Epithelial cell of prostate (primary cell): ENCODE results near the gene PGPEP1.
"Not testable (repeated sequence)": the region's sequence is repeated elsewhere in the genome, so short reads cannot be mapped to it uniquely, and the experiment has no call there.

Experiments
- DNase-seq: peaks from one replicate; pipeline ENCODE4 v3.0.0-alpha.2; 2011; ENCODE audit warnings: low read depth, low spot score
- H3K27ac ChIP-seq: fragments of 450-650 bp; 2 replicates; pipeline ENCODE4 v1.5.1; 2017; ENCODE audit warnings: mild to moderate bottlenecking

The PGPEP1 gene

DNA sequence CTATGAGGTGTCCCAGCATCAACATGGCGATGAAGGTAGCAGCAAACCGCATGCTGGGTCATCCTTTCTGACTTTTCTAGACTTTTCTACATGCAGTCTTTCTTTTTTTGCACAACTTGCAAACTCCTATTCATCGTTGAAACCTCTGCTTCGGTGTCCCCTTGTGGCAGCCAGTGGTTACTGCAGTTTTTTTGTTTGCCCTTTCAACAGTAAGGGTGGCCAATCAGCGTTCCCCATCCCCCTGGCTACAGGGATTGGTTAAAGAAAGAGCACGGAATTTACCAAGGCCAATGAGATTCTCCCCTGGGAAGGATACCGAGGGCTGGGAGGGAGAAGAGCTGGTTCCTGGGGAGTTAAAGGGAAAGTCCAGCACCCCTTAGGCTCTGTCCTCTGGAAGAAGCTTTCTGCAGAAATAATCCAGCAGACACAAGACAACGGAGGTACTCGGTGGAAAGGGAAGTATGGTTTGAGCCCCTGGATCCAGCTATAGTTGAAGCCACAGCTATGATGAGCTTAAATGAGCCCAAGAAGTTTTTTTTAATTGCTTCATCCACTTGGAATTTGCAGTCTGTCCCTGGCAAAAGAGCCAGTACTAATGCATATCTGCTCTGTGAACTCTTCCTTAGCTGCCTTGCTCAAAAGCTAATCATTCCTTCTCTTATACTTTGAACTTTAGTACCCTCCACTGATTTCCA is 11.9 kb upstream of the PGPEP1 start:
- peak overlapping the region; percentile 31 for H3K27ac ChIP-seq
- peak; percentile 84 for DNase-seq

DNA sequence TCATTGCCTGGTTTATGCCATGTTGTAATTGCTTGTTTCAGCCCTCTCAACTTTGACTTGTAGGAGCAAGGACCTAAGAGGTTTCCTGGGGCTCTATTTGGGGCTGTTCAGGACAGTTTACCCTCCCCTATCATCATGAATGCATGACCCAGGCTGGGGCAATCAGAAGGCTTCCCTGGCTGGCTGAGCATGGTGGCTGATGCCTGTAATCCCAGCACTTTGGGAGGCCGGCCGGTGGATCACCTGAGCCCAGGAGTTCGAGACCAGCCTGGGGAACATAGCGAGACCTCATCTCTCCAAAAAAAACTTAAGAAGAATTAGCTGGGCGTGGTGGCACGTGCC is 11.4 kb upstream of the PGPEP1 start:
- peak overlapping the region; percentile 31 for H3K27ac ChIP-seq
- DNase-seq, result no peak

DNA sequence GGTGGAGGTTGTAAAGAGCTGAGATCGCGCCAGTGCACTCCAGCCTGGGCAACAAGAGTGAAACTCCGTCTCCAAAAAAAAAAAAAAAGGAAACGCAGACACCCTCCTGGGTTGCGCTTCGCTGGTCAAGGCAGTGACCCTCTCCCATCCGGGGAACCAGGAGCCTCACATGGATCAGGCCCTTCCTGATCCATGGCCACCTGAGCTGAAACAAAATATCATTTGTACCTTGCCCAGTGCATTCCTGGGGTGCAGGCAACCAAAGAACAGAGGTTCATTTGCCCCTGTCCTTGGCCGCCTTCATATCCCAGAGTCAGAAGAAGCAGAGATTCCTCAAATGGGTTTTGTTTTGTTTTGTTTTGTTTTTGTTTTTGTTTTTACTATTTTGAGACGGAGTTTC is 9.5 kb upstream of the PGPEP1 start:
- no peak for DNase-seq
- H3K27ac ChIP-seq, result no peak overlapping the region

DNA sequence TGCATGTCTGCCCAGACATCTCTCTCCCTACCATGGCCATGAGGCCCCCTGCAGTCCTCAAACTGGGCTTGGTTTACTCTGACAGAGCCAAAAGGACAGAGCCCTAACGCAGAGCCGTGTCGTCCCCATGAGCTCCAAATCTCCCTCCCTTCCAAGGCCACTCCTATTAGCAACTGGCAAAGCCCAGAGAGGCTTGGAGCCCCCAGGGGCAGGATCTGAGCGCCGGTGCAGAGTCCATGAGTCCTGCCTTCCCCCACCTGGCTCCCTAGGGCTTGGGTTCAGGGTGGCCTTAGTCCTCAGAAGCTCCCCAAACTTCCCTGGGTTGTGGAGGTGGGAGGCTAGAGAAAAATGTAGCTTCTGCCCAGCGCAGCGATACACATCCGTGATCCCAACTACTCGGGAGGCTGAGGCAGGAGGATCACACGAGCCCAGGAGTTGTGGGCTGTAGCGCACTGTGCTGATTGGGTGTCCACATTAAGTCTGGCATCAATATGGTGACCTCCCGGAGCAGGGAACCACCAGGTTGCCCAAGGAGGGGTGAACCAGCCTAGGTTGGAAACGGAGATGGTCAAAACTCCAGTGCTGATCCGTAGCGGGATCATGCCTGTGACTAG is 7.4 kb upstream of the PGPEP1 start:
- no peak overlapping the region for H3K27ac ChIP-seq
- DNase-seq, result no peak

DNA sequence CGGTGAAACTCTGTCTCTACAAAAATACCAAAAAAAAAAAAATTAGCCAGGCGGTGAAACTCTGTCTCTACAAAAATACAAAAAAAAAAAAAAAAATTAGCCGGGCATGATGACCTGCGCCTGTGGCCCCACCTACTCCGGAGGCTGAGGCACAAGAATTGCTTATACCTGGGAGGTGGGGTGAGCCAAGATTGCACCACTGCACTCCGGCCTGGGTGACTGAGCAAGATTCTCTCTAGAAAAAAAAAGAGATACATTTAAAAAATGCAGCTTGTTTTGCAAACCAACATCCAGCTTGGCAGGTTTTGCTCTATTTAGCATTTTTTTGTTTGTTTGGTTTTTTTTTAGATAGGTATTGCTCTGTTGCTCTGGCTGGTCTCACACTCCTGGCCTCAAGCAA is 6.7 kb upstream of the PGPEP1 start:
- no peak for DNase-seq
- H3K27ac ChIP-seq, result no peak overlapping the region

DNA sequence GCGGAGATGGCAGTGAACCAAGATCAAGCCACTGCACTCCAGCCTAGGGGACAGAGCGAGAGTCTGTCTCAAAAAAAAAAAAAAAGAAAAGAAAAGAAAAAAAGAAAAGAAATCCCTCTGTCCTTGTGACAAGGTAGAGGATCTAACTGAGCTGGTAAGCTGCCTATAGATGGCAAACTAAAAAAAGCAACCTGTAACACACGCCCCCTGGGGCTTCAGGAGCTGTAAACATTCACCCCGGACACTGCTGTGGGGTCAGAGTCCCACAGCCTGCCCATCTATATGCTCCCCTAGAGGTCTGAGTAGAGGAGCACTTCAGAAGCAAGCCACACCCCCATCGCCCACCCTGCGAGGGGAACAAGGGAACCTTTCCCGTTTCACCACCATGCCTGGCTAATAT is 4.3 kb upstream of the PGPEP1 start:
- H3K27ac ChIP-seq, result no peak overlapping the region
- no peak for DNase-seq

DNA sequence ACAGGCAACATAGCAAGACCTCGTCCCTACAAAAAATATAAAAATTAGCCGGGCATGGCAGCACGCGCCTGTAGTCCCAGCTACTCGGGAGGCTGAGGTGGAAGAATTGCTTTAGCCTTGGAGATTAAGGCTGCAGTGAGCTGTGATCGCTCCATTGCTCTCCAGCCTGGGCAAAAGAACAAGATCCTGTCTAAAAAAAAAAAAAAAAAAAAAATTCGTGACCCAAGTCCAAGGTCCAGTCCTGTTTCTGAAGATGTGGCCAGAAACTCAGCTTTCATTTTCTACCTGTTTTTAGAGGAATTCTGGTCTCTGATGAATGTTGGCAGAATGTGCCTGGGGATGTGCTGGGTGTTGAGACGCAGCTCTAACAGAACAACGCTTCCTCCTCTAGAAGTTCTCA is 1.9 kb upstream of the PGPEP1 start:
- no peak for DNase-seq
- H3K27ac ChIP-seq, result no peak overlapping the region

DNA sequence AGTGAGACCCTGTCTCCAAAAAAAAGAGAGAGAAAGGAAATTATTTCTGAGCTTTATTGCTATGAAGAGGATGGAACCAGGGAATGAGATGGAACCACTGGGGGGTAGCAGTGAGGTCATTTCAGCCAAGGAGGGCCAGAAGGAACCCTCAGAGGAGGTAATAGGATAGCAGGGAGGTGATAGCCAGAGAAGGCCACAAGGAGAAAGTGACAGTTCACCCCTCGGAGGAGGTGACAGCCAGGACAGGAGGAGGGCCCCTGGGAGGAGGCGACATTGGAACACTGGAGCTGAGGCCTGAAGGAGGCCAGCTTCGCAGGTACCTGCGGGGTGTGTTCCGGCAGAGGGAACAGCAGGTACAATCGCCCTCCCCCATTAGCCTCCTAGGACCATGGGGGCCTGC is 675 bp upstream of the PGPEP1 start:
- no peak overlapping the region for H3K27ac ChIP-seq
- no peak for DNase-seq

DNA sequence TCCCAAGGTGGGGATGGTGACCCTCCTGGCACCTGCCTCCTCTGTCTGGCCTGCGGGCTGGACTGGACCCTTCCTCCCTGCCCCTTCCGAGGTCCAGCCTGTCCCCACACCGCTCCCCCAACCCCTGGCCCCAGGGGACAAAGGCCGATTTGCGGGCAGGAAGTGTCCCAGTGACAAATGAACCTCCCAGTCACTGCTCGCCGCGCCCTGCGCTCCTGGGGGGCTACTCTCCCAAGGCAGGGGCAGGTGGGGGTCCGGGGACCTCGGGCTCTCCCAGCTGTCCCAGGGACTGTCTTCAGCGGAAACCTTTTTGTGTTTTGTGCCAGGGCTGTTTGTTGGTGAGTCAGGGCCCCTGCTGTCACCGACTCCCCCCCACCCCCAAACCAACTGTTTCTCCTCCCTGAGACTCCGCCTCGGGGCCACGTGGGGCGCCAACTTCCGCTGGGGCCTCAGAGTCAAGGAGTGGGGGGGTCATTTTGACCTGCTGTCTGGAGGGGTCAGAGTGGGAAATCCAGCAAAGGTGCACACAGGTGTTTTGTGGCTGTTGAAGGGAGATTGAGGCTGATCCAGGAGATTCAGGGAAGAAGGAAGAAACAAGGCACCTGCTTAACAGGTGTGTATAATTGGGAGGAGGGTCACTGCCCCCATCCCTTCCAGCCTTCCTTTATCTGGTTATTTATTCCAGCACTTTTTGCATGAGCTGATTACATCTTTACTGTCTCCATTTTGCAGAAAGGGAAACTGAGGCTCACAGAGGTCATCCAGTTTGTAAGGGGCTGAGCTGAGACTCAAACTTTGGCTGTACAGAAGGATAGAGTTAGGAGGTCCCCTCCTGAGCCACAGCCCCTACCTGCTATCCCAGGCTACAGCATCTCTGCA is 831 bp downstream of the PGPEP1 start:
- no peak for DNase-seq
- H3K27ac ChIP-seq, result peak overlapping the region; percentile 17

DNA sequence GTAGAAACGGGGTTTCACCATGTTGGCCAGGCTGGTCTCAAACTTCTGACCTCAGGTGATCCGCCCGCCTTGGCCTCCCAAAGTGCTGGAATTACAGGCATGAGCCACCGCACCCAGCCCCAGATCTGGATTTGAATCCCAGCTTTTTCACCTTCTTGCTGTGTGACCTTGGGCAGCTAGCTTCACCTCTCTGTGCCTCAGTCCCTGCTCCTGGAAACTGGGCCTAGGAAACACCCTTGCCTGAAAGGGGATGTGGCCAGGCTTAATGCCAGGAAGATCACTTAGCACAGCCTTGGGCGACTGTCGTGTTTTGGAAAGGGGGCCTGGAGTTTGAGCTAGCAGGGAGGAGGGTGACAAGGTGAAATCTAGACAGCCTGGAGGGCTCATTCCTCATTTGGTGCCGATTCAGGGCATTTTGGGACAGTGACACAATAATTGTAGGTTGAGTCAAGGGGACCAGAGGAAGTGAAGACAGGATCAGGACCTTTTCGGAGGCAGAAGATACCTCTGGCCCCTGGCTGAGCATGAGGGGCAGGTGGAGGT is 1.8 kb downstream of the PGPEP1 start:
- no peak overlapping the region for H3K27ac ChIP-seq
- DNase-seq, result no peak

DNA sequence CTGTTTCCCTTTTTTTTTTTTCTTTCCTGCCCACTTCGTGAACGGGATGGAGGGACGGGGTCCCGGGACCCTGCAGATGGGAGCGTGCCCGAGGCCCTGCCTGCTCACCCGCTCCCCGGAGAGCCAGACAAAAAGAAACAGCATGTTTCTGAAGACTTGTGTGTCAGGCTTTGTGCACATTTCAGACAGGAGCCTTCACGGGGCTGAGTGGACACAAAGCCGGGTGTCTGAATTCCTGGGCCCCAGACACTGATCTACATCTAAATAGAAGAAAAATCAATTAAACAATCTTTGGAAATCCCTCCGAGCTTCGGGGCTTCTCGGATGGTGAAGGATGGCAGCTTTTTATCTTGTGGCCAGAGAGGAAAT is 4.2 kb downstream of the PGPEP1 start:
- peak overlapping the region; percentile 69 for H3K27ac ChIP-seq

DNA sequence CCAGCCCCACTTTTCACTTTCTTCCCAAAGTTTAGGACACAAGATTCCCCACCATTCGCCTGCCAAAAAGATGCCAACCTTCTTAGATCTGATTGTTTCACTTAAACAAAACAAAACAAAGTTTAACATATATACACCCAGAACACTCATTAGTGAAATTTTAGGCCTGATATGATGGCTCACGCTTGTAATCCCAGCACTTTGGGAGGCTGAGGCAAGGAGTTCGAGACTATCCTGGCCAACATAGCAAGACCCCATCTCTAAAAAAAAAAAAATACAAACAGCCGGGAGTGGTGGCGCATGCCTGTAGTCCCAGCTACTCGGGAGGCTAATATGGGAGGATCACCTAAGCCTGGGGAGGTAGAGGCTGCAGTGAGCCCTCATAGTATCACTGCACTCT is 4.9 kb downstream of the PGPEP1 start:
- no peak for DNase-seq
- H3K27ac ChIP-seq, result no peak overlapping the region

More for the DNA sequence above, 4.2 kb downstream of the PGPEP1 start:
- DNase-seq, result no peak

DNA sequence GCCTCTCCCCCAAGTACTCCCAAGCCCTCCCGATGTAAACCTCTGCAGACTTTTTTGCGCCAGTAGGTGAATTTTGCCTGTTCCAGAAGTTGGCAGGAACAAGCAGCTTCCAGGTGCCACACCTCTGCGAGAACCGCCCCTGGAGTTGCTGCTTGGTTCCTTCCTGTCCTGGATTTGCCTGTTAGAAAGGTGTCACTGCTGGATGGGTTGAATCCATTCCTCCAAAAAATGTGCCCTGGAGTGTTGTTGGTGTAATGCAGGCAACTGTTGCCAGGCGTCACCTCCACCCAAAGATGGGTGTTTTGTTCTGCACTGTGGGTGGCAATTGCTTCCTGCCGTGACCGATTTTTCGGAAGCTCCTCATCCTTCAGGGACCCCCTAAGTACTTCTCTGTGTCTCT is 5.7 kb downstream of the PGPEP1 start:
- H3K27ac ChIP-seq, result no peak overlapping the region

DNA sequence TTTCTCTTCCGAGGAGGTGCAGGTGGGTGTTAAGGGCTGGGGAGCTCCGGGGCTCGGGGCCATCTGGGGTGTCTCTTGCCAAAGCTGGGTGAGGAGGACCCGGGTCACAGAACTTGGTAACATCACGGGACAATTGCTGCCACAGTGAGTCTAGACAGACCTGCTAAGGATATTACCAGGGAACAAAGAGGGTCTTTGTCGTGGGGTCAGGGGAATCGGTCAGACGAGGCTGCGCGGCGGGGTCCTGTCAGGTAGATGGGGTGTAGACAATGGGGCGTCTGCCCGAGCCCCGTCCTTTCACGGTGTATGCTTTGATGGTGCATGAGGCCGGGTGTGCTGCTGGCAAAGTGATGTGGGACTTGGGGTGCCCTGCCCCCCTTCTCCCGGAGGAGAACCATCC is 7.8 kb downstream of the PGPEP1 start:
- no peak for DNase-seq
- no peak overlapping the region for H3K27ac ChIP-seq

More for the DNA sequence above, 5.7 kb downstream of the PGPEP1 start:
- DNase-seq, result no peak

DNA sequence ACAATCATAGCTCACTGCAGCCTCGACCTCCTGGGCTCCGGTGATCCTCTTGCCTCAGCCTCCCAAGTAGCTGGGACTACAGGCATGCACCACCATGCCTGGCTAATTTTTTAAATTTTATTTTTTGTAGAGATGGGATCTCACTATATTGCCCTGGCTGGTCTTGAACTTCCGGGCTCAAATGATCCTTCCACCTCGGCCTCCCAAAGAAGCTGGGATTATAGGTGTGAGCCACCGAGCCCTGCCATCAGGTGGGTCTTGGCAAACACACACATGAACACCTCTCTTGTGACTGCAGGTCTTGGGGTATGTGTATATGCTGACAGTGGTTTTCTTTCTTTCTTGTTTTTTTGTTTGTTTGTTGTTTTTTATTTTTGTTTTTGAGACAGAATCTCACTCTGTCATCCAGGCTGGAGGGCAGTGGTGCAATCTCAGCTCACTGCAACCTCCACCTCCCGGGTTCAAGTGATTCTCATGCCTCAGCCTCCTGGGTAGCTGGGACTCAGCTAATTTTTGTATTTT is 8.5 kb downstream of the PGPEP1 start:
- H3K27ac ChIP-seq, DNase-seq: not testable (repeated sequence)

DNA sequence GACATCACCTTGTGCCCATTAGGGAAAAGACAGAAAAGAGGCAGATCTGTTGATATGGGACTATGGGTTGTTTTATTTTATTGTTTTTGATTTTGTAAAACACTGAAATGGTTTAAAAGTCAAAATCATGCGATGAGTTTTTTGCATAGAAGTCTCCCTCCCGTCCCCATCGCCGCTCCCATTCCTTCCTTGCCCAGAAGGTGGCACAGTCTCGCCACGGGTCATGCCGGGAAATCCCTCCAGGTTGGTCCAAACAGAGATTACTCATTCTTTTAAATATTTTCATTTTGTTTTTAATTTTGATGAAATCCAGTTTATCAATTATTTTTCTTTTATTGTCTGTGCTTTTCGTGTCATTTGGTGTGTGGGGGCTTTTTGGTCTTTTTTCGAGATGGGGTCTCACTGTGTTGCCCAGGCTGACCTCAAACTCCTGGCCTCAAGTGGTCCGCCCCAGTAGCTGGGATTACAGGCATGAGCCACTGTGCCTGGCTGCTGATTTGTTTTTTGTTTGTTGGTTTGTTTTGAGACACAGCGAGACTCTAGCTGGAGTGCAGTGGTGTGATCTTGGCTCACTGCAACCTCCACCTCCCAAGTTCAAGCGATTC is 9.2 kb downstream of the PGPEP1 start:
- DNase-seq, result no peak
- no peak overlapping the region for H3K27ac ChIP-seq

DNA sequence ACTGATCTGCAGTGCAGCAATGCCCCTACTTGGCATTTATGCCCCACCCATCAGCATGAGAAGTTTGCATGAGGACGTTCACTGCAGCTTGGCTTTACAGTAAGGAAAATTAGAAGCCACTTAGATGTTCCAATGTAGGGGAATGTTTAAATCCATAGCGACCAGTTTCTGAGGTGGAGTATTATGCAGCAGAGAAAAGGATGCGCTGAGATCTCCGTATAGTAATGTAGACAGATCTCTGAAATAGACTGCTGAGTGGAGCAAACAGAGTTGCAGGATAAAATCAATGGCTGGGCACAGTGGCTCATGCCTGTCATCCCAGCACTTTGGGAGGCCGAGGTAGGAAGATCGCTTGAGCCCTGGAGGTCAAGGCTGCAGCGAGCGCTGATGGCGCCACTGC is 10.1 kb downstream of the PGPEP1 start:
- H3K27ac ChIP-seq, result no peak overlapping the region
- DNase-seq, result no peak

DNA sequence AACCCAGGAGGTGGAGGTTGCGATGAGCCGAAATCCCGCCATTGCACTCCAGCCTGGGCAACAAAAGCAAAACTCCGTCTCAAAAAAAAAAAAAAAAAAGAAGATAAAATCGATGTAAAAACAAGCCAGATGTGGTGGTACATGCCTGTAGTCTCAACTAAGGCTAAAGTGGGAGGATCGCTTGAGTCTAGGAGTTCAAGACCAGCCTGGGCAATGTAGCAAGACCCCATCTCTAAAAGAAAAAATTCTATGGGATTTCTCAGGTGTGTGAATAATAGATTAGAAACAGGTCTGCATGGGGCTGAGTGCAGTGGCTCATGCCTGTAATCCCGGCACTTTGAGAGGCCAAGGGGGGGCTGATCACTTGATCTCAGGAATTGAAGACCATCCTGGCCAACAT is 11.1 kb downstream of the PGPEP1 start:
- H3K27ac ChIP-seq, result no peak overlapping the region
- DNase-seq, result no peak

DNA sequence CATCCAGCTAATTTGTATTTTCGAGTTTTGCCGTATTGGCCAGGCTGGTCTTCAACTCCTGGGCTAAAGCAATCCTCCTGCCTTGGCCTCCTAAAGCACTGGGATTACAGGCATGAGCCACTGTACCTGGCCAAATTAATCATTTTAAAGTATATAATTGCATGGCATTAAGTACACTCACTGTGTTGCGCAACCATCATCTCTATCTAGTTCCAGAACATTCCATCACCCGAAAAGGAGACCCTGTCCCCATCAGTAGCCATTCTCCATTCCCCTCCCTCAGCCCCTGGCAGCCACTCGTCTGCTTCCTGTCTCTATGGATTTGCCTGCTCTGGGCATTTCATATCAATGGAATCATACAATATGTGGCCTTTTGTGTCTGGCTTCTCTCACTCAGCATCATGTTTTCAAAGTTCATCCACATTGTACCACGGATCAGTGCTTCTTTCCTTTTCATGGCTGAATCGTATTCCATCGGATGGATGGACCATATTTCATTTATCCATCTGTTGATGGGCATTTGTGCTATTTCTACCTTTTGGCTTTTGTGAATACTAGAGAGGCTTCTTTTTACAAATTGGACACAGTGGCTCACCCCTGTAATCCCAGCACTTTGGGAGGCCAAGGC is 13.1 kb downstream of the PGPEP1 start:
- H3K27ac ChIP-seq, result no peak overlapping the region
- no peak for DNase-seq

DNA sequence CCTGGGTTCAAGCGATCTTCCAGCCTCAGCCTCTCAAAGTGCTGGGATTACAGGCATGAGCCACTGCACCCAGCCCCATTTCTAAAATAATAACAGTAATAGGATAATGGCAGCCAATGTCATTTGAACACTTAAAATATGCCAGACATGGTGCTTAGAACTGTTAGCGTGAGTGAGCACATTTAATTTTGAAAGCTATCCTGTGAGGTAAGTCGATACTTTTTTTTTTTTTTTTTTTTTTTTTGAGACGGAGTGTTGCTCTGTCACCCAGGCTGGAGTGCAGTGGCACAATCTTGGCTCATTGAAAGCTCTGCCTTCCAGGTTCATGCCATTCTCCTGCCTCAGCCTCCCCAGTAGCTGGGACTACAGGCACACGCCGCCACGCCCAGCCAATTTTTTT is 14.3 kb downstream of the PGPEP1 start:
- DNase-seq, H3K27ac ChIP-seq: not testable (repeated sequence)
